Heart left ventricle (tissue), 16 donors: ENCODE data around the gene DNAJB1. TPM values are rescaled to one million over a fixed set of nuclear protein-coding genes. Genes with fewer than 3 reads are reported as not detected.

Experiments used
- ATAC-seq, 4 donors: fragments of 200-7000 bp; cut with Tn5 transposase; one replicate each; pipeline ENCODE4 v1.9.1; 2020 to 2022; ENCODE audit warnings: moderate library complexity in 4 of 4, mild to moderate bottlenecking in 3 of 4, moderate number of reproducible peaks in 1 of 4
- DNase-seq, 5 donors: peaks; one replicate each; pipeline ENCODE4 v3.0.0-alpha.2; 2020
- H3K27ac ChIP-seq, 12 donors: fragments of 200-600 bp; sonication (generic) in 4 of 12; one replicate each; pipeline versions ENCODE4 v1.5.0 to v1.8.0; 2016 to 2022; ENCODE audit warnings: mild to moderate bottlenecking in 2 of 12
- H3K27me3 ChIP-seq, 9 donors: fragments of 200-600 bp; sonication (generic) in 2 of 9; one replicate each; pipeline versions ENCODE4 v1.5.1 to v1.8.0; 2016 to 2022; ENCODE audit warnings: mild to moderate bottlenecking in 3 of 9
- H3K36me3 ChIP-seq, 9 donors: fragments of 200-600 bp; sonication (generic) in 2 of 9; one replicate each; pipeline versions ENCODE4 v1.5.0 to v1.8.0; 2018 to 2022; ENCODE audit warnings: mild to moderate bottlenecking in 2 of 9
- H3K4me1 ChIP-seq, 12 donors: fragments of 200-600 bp; sonication (generic) in 4 of 12; one replicate each; pipeline versions ENCODE4 v1.5.0 to v1.8.0; 2016 to 2022; ENCODE audit warnings: mild to moderate bottlenecking in 3 of 12
- H3K4me3 ChIP-seq, 12 donors: fragments of 200-600 bp; sonication (generic) in 4 of 12; one replicate each; pipeline versions ENCODE4 v1.5.0 to v1.8.0; 2017 to 2022; ENCODE audit warnings: mild to moderate bottlenecking in 9 of 12, moderate library complexity in 4 of 12
- H3K9me3 ChIP-seq, 12 donors: fragments of 200-600 bp; sonication (generic) in 4 of 12; one replicate each; pipeline versions ENCODE4 v1.5.0 to v1.8.0; 2016 to 2022; ENCODE audit warnings: mild to moderate bottlenecking in 1 of 12
- CTCF ChIP-seq, 12 donors: fragments of 200-600 bp; sonication (generic) in 4 of 12; IDR thresholded peaks; one replicate each; pipeline versions ENCODE4 v1.5.0 to v1.8.0; 2018 to 2022; ENCODE audit warnings: antibody characterized with exemption in 12 of 12, mild to moderate bottlenecking in 5 of 12
- POLR2A ChIP-seq, 2 donors: fragments of 450-650 bp; IDR thresholded peaks; one replicate each; pipeline ENCODE4 v1.6.1; 2017; ENCODE audit warnings: antibody characterized with exemption in 2 of 2, mild to moderate bottlenecking in 2 of 2, moderate library complexity in 2 of 2
- WGBS, 4 donors: extraction: QIAGEN DNeasy Blood & Tissue Kit in 2 of 4; methylation state at CpG; one replicate each; pipeline versions ENCODE4 v1.1.5 to v1.1.7; 2013 to 2018; 5-methylcytosine and 5-hydroxymethylcytosine counted together
- intact Hi-C, 10 donors: fragments of 100-400 bp; cut with DNase I; formaldehyde crosslinking; loops; one replicate each; pipeline versions ENCODE4 v1.11.1 to v1.14.2; 2022
- polyA plus RNA-seq, 2 donors: library from polyadenylated mRNA; stranded (reverse); fragments of 200-250 nt; gene quantifications; one replicate each; pipeline ENCODE4 v1.2.3, GENCODE V29; 2013
- total RNA-seq, 9 donors: library from RNA; depleted of rRNA in 2 of 9; stranded (reverse); fragments of >200 nt in 2 of 9; fragmentation: NEBNext Ultra II Directional in 3 of 9; extraction: Animal tissue kit (Norgen Biotek cat#: 25700) in 3 of 9; gene quantifications; one replicate each; pipeline versions ENCODE4 v1.1.0 to v1.2.4, GENCODE V29; 2016 to 2023
- donor health status: ischemic (EF 13 %, LVEDD 7.1; RV severe dilation, severe dysfunction).
- donor health status: healthy with polysubstance abuse.
- donor health status: DM: no; HTN: yes; CAD: no.
- donor health status: DM: no; HTN: no; CAD: no.
- donor health status: ischemic (EF 25% LVEDD 6.9; RV normal size, moderate dysfunction).
- donor health status: ischemic (EF 25% LVEDD 5.7; RV mildly dilated, moderate dysfunction).
- donor health status: healthy.
- donor health status: DM: yes; HTN: yes; CAD: no.
- donor health status: ischemic (EF 35%, LVEDD 5.7; RV mildly dilated, moderate dysfunction).
- donor health status: nonischemic (EF 11% LVEDD 7.7; RV severe dilation, severe dysfunction).
- donor health status: DM: yes; HTN: yes; CAD: no.
- donor health status: PGD.
- donor health status: ischemic (EF 29% LVEDD 5.4; RV normal size, mild dysfunction).
- donor health status: nonischemic (EF 23%, LVEDD 6.1; RV moderate dilation, normal function).

DNAJB1 gene
- total and polyA plus RNA-seq, 11 donors: 27.5 to 70.6 (median 44.8) TPM

- H3K4me1 ChIP-seq: peaks cover 0 to 70% (median 45%) of the 10 kb centered on the region in 12 donors
- 66 to 71% (median 69%) methylated on average over 6 of the region's 6 CpGs; no CpG with 5 or more reads in 1 of the 4 donors for WGBS, 4 donors
- peak in 2 of 4 donors; percentile 0 for ATAC-seq
- peak overlapping the region; percentile 72 to 97 (median 92) for H3K27ac ChIP-seq
- H3K27me3 ChIP-seq: no peaks in the 10 kb centered on the region
- no peak for TF ChIP-seq CTCF (IDR thresholded peaks at IDR 0.05)
- TF ChIP-seq POLR2A (IDR thresholded peaks at IDR 0.05): no peak
- peaks cover 0 to 15% (median 6%) of the 10 kb centered on the region in 9 donors for H3K36me3 ChIP-seq
- no peak overlapping the region for H3K4me3 ChIP-seq
- DNase-seq: no peak
- intact Hi-C loops: no loop called here
- H3K9me3 ChIP-seq: no peaks in the 10 kb centered on the region
Observed at GRCh38 chr19:14560776-14561108, 42.5 kb upstream of the DNAJB1 start.

GRCh38 chr19:14559916-14560775 lies 41.9 kb upstream of the DNAJB1 start:
- Histone ChIP-seq H3K36me3 (peaks cover 0 to 10% (median 2%) of the 10 kb centered on the region in 9 donors), H3K4me1 (peaks cover 0 to 70% (median 45%) of the 10 kb centered on the region in 12 donors), H3K27ac (peak overlapping the region; percentile 72 to 97 (median 92)), H3K4me3 (peak overlapping the region in 9 of 12 donors; percentile 5 to 37 (median 27)), H3K27me3 (no peaks in the 10 kb centered on the region), H3K9me3 (no peaks in the 10 kb centered on the region)
- DNase-seq: peak; percentile 64 to 85 (median 76)
- WGBS, 4 donors: 32 to 44% (median 37%) methylated on average over 24 to 28 of the region's 28 CpGs
- ATAC-seq: peak; percentile 48 to 77 (median 64)
- intact Hi-C loops: no loop called here
- TF ChIP-seq CTCF (IDR thresholded peaks at IDR 0.05) (peak in 1 of 12 donors; percentile 11), POLR2A (IDR thresholded peaks at IDR 0.05) (no peak)

DNA sequence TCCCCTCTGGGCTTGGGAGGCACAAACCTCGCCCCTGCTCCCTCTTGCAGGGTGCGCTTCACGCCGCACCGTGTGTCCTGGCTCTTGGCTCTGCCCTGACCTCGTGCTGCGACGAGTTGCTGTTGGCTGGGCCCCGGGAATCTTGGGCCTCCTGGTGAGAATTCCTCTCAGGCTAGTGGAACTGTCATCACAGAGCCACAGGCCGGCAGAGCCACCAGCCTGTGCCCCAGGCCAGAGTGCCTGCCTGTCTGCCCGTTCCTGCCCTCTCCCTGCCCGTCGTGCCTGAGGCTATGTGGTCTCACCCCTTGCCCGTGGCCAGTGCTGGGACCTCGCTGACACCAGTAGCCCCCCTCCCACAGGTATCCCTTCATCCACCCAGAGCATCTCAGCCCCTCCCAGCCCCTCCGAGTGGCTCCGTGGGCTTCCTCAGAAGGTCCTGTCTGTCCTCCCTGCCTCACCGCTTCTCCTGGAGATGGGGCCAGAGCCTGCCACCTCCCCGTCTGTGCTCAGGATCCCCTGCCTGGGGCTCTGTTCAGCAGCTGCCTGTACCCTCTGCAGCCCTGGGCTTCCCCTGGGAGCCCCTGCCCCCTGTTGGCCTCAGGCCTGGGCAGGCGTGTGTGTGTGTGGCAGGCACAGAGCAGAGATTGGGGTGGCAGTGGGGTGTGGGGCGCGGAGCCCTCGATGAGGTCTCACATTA lies 40.3 kb upstream of the DNAJB1 start:
- H3K36me3 ChIP-seq: peaks cover 0 to 7% (median 0%) of the 10 kb centered on the region in 9 donors
- DNase-seq (peak in 1 of 5 donors; percentile 53), ATAC-seq (no peak)
- TF ChIP-seq POLR2A (IDR thresholded peaks at IDR 0.05) (no peak), CTCF (IDR thresholded peaks at IDR 0.05) (no peak)
- no peaks in the 10 kb centered on the region for H3K27me3 ChIP-seq
- intact Hi-C loops: no loop called here
- WGBS, 4 donors: 68 to 82% (median 72%) methylated on average over 16 to 23 of the region's 23 CpGs
- H3K27ac ChIP-seq: peak overlapping the region in 8 of 12 donors; percentile 24 to 97 (median 90)
- H3K4me3 ChIP-seq: peak overlapping the region in 1 of 12 donors; percentile 37
- H3K9me3 ChIP-seq: no peaks in the 10 kb centered on the region
- H3K4me1 ChIP-seq: peaks cover 0 to 83% (median 47%) of the 10 kb centered on the region in 12 donors
